AML-193 (cell line): ENCODE results near the gene ARHGDIB.

Experiments
- DNase-seq, 2 experiments: peaks; one replicate each; lab custom pipeline; 2025; lab: John Stamatoyannopoulos, UW

ARHGDIB gene

DNA sequence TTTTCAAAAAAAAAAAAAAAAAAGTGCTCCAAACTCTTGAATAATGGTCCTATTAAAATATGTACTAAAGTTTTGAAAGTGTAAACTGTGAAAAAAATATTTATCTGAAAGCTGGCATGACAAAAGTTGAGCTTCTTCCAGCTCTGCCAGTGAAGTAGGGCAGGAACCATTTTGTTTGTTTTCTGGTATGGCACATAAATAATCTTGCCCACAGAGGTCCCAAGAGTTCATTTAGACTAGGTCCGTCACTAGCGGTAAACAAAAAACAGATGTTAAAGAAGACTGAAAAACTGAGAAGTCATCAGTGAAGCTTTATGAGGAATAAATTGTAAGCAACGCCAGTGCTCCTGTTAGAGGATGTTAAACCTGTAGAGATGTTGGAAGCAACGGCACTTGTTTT lies 30.0 kb downstream of the ARHGDIB start:
- no peak for DNase-seq

DNA sequence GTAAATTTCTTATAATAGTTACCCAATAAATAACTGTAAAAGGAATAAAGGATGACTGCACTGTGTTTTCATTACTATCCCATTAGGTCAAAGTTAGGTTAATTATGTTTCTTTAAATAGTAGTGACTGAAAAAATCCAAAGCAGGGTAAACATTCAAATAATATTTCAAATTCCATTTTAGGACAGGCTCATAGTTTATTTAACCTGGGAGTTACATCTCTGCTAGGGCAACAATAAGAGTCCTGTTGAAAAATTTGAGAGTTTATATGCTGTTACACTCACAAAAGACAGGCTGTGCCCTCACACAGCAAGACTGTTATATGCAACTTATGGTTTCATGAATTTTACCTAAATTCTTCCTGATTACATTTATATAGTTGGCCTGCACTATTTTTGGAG lies 31.1 kb downstream of the ARHGDIB start:
- no peak for DNase-seq

DNA sequence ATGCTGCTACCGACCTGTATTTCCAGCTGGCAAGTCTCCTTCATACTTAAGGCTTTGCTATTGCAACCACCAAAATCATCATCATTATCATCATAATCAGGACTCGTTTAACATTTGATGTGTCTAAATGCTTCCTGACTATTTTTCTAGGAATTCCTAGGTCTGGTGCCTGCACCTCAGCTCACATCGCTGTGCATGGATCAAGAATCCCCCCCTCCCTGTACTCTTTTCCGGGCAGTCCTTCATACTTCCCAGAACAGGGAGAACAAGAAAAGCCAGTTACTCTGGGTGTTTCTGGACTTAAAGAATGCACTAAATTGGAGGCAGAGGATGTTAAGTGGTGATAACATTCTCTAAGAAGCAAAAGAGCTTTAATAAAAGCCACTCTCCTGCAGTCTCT lies 32.5 kb downstream of the ARHGDIB start:
- no peak for DNase-seq

DNA sequence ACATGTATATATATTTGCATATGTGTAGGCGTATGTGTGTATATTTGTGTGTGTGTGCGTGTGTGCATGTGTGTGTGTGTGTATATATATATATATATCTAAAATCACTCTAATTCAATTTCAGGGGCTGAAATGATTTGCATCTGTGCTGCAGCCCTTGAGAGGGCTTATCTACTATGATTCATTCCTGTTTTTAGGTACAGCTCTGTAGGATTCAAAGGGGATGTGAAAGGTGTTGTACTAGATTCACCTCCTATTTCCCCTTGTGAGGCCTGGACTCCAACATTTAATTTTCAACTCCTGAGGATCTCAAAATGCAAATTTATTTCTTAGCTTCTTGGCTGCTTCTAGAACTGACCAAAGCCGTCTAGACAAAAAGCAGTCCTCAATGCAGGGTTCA lies 34.1 kb downstream of the ARHGDIB start:
- DNase-seq, result no peak

DNA sequence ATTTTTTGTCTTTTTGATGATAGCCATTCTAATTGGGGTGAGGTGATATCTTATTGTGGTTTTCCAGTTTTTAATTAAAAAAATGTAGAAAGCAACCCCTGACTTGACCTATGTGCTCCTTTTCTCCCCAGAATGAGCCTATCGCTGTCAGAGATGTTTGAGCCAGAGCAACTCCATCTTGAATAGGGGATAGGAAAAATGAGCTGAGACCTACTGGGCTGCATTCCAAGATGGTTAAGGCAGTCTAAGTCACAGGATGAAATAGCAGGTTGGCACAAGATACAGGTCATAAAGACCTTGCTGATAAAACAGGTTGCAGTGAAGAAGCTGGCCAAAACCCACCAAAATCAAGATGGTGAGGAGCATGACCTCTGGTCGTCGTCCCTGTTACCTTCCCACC lies 36.9 kb downstream of the ARHGDIB start:
- no peak for DNase-seq

DNA sequence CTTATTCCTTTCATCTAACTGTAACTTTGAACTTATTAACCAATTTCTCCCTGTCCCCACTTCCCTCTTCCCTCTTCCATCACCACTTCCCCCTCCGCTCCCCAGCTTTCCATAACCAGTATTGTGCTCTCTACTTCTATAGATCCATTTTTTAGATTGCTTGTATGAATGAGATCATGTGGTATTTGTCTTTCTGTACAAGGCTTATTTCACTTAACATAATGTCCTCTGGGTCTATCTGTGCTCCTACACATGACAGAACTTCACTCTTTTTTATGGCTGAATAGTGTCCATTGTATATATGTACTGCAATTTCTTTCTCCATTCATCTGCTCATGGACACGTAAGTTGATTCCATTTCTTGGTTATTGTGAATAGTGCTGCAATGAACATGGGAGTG lies 37.5 kb downstream of the ARHGDIB start:
- DNase-seq, result no peak

DNA sequence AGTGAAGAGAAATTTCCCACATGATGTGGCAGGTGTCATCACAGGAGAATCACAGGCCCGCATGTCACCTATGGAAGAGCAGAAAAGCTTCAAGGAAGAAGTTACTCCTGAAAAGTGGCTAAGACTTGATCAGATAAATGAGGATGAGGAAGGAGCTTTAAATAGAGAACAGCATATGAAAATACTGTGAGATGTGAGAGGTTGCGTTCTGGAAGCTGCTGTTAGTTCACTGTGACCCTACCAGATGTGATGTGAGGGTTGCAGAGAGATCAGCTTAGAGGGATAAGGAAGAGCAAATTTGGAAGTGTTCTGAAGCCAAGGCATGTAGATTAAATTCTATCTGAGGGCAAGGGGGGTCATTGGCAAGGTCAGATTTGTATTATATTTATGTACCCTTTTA lies 40.2 kb downstream of the ARHGDIB start:
- DNase-seq, result no peak

DNA sequence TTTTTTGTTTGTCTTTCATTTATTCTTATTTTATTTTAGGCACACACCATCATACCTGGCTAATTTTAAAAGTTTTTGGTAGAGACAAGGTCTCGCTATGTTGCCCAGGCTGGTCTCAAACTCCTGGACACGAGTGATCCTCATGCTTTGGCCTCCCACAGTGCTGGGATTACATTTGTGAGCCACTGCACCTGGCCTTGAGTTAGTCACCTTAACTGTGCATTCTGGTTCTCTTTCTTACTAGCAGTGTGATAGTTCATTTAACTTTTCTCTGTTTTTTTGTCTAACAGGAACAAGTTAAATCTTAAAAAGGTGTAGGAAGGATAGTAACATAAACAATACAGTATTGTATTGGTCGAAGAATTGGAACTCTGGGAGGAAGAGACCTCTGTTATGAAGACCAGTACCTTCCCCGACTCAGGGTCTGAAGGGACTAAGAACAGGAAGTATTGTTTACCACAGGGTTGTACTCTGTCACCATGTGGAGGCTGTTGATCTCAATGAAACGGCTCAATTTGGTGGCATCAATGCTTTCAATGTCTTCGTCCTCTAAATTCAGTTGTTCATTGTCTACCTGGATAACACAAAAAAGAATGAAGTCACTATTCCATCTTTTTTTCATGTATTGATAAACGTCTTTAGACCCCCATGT lies 40.8 kb downstream of the ARHGDIB start:
- DNase-seq, result no peak

DNA sequence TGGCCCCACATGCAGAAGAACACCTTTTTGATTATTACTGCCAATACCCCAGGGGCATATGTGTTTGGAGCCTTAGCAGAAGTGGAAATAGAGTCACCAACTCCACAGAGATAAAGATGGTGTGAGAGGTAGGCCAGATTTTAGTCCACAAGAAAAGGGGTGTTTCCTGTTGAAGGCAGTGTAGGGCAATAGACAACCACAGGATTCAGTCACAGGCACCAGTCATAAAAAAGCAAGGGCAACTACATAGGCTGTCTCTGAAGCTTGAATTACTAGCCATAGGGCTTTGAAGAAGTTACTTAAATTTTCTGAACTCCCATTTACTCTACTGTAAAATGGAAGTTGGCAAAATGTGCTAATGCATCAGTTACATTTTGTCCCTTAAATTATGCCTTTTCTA lies 41.9 kb downstream of the ARHGDIB start:
- DNase-seq, result no peak

DNA sequence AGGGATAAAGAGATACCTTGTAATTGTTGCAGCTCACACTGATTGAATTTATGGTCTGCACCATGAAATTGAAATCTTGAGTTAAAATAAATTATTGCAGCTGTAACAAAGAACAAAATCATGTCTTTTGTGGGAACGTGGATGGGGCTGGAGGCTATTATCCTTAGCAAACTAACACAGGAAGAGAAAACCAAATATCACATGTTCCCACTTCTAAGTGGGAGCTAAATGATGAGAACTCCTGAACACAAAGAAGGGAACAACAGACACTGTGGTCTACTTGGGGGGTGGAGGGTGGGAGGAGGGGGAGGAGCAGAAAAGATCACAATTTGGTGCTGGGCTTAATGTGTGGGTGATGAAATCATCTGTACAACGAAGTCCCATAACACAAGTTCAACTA lies 45.7 kb downstream of the ARHGDIB start:
- no peak for DNase-seq

DNA sequence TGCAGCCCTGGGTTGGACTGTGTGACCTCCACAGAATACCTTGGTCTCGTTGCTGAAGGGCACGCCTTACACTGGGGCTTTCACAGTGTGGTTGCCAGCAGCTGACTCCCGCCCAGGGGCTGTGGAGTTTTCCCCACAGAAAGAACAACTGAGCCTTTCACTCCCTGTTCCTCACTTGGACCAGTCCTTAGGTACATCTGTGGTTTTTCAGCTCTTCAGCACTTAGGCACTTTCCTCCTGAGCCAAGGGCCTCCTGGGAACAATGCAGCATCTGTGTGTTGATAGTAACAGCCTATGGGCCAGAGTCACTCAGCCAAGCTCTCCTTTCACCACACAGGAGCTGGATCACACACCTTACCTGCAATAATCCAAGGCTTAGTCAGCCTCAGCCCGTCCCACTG lies 48.0 kb downstream of the ARHGDIB start:
- DNase-seq, result no peak

DNA sequence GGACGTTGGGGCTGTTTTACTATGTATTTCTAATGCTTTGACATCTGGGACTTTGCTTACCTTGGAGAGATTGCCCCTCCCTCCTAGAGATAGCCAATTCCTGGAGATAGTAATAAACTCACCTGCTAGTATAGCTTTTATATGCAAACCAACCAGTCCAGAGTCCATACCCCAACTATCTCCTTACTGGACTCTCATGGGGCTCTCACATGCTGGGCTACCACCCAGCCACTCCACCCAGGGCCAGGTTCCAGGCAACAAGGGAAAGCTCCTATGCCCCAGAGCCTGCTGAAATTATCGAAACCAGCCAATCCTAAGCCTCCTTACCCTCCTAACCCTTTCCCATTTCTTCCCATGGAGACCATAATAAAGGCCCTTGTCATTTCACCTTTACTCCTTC lies 50.3 kb downstream of the ARHGDIB start:
- DNase-seq, result no peak

DNA sequence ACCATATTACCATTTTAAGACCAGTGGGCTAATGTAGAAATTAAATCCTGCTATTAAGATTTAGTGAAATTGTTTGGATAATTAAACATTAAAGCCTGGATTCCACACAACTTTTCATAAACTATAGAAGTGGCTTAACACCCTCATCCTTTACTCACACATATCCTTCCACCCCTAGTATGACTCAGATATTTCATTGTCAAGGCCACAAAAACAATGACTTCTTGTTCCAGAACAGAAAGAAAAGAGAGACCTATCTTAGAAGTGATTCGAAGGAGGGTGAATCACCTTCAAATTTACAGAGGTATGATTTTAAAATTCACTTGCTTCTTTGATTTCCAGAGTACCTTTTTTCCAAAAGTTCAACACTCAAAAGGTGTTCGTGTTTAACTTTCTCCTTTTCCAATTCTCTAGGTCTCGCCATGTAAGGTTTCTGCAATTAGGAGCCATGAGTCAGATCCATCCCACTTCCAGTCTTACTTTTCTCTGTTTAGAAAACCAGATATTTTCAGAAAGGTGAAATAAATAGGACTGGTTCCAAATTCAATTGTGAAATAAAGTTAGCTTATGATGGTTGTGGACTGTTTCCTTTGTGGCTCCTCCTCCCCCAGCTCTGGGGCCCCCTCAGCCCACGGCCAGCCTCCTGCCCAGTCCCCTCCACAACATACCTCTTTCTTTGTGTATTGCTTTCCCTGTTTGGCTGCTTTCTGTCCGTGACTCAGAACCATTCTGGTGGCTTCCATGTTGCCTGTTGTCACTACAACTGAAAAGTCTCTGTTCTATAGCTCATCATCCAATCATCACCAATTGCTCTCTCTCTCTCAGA lies 51.1 kb downstream of the ARHGDIB start:
- no peak for DNase-seq

DNA sequence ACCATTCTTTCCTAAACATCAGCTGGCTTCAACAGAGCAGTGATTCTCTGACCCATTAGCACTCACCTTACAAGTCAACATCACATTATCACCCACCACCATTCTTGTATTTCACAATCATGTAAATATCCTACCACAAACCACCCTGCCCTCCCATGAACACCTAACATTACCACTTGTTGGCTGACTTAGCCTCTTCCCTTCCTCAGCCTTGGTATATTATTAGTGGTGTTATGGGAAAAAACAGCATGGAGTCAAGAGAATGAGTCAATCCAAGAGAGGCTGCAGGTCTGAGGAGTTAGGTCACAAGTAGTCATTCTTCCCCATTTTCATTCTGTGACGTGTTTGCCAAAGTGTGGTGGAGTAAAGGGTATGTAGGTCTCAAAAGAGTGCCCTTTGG lies 53.4 kb downstream of the ARHGDIB start:
- DNase-seq, result no peak

DNA sequence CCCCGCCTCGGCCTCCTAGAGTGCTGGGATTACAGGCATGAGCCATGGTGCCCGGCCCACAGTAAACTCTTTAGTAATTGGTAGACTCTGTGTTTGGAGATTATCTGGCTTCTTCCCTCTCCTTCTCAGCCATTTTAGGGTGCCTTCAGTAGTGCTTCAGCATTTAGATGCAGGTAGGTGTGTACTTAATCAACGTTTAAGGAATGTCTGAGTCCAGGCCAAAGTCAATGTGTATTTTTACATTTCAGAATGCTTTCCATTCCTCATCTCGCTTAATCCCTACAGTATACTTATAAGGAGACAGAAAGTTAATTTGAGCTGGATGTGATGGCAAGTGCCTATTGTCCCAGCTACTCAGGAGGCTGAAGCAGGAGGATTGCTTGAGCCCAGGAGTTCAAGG lies 55.3 kb downstream of the ARHGDIB start:
- no peak for DNase-seq

DNA sequence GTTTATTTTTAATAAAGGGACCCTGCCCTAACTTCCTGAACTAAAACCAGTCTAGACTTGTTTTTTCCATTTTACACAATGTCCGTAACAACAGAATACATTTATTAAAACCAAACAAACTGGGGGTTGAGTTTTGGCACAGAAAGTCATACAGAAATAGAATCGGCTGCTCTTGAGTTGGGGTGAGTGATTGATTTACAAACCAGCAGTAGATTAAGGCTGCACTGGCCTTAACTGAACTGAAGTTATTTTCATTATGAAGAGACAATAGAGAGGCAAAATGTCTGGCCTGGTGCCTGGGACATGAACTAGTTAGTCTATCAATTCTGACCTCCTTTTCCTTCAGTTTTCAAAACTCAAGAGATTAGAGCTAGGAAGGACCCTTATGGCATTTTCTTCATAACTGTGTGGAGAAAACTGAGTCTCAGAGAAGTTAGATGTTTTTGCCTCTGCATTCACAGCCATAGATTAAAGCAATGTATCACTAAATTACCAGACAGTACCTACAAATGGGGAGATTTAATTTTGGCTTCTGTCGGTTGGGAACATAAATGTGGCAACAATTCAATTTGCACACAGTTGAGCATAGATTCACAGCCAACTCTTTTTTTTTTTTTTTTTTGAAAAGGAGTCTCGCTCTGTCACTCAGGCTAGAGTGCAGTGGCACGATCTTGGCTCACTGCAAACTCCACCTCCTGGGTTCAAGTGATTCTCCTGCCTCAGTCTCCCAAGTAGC lies 56.0 kb downstream of the ARHGDIB start:
- DNase-seq, result no peak

DNA sequence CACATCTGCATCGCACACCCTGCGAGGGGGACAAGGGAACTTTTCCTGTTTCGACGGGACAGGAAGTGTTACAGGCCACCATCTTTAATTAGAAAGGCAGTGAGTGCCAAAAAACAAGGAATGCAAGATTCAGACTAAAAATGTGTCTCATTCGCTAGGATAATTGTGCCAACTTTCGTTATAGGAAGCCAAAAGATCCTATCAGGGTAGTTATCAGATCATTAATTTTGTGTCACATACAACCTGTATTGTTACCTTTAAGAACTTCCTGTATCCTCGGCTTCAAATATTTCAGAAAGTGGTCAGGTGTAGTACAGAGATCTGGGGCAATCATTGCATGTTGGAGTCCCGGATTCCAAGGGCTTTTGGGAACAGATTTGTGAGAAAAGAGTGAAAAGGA lies 56.5 kb downstream of the ARHGDIB start:
- no peak for DNase-seq

DNA sequence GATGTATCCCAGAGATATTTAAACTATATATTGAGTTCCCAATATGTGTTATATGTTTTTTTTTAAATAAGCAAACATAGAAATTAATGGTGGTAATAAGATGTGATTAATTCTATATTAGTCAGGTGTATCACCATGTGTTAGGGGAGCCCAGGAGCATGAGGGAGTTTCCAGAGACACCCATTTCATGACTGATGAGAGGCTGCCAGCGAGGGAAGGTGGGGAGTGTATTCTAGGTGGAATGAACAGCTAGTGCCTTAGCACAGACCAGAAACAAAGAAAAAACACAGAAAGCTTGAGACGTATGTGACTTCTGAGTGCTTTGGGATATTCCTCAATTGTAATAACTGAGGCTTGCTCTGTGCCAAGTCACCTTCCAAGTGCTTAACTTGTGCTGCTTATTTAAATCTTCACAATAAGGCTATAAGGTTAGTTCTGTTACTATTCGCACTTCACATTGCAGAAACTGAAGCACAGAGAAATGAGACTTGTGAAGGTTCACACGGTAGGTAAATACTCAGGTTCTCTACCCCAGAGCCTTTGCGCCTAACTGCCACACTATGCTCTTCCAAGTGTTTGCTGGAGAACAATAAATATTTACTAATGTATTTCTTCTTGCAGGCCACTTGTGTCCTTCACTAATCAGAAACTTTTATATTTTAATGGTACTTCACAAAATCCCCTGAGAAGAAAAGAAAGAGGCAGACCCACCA lies 57.9 kb downstream of the ARHGDIB start:
- DNase-seq, result no peak

DNA sequence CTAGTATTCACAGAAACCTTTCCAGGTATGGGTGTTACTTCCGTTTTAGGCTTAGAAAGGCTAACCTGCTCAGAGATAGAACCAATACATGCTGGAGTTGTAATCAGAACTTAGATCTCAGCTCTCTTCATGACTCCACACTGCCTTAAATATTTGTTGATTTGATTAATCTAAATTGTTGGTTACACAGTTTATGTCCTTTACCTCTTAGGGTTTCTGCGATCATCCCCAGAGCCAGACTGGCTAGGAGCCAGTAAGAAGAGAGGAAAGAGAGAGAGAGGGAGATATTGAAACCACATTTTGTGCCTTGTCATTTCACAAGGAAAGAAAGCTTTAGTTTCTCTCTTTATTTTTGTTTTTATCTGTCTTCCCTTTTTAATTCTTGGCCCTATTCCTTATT lies 58.9 kb downstream of the ARHGDIB start:
- DNase-seq, result no peak

DNA sequence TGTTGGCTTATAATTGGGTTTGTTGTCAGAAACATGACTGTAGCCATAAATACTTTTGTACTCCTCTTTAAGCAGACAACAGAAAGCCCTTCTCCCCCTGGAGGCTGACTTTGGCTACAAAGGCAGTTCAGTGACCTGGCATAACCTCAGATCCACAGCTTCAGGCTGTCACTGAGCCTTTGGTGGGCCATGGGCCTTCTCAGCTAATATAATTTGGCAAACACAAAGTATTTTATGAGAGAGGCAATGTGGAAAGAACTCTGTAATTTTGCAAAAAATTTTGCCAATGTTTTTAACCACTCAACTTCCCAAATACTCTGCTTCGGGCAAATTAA lies 60.2 kb downstream of the ARHGDIB start:
- DNase-seq, result no peak

DNA sequence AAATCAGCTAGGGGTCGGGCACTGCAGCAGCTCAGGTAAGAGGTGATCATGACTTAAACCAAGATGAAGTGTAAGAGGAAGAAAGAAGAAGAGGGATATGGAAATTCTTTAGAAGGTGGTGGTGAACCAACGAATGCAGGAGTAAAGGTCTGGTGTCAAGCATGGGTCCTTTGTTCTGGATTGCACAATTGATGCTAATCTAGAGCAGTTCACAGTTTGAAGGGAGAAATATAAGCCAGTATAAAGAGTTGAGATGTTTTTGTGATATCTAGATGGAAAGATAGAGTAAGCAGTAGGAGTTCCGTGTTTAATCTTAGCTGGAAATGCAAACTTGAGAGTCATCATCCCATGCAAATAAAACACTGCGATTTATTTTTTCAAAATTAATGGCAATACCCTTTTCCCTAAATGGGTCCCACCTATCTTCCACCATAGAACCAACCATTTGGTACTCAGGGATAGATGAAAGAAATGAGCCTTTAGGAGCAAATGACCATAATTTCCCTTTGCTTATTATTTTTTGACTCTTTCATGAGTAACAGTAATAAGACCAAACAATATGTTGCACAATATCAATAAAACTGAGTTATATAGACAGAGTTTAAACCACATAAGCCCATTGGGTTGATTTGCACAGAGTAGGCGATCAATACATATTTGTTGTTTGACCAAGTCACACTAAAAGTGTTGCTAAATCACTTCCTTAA lies 60.7 kb downstream of the ARHGDIB start:
- DNase-seq, result no peak
